MM.1S (cell line): ENCODE measurements around the gene MGAT5.

Experiments used
- DNase-seq: peaks from one replicate; pipeline ENCODE4 v3.0.0-alpha.2; 2015
- H2AFZ ChIP-seq: fragments of 300-600 bp; sonication (generic); 2 replicates; pipeline ENCODE4 v1.6.0; 2016; ENCODE audit warnings: antibody characterized with exemption, low read length
- H3F3A ChIP-seq: fragments of 300-600 bp; sonication (generic); 2 replicates; pipeline ENCODE4 v1.6.1; 2016; ENCODE audit warnings: mild to moderate bottlenecking, antibody characterized with exemption, low read length, moderate library complexity, mixed read lengths; ENCODE audit not compliant: insufficient read depth
- H3K27ac ChIP-seq: fragments of 300-600 bp; sonication (generic); 2 replicates; pipeline ENCODE4 v1.5.1; 2016; ENCODE audit warnings: mild to moderate bottlenecking, low read length
- H3K27me3 ChIP-seq: fragments of 300-600 bp; sonication (generic); replicated peaks from 2 replicates; pipeline ENCODE4 v1.6.0; 2016; ENCODE audit warnings: low read length; ENCODE audit not compliant: insufficient read depth
- H3K36me3 ChIP-seq: fragments of 300-600 bp; sonication (generic); replicated peaks from 2 replicates; pipeline ENCODE4 v1.6.1; 2016; ENCODE audit warnings: mild to moderate bottlenecking, low read length, mixed read lengths; ENCODE audit not compliant: insufficient read depth
- H3K4me1 ChIP-seq: fragments of 300-600 bp; sonication (generic); 2 replicates; pipeline ENCODE4 v1.6.1; 2016; ENCODE audit warnings: low read length, mixed read lengths
- H3K4me2 ChIP-seq: fragments of 300-600 bp; sonication (generic); 2 replicates; pipeline ENCODE4 v1.6.0; 2016; ENCODE audit warnings: low read depth, low read length
- H3K4me3 ChIP-seq: fragments of 300-600 bp; sonication (generic); 2 replicates; pipeline ENCODE4 v1.5.1; 2016; ENCODE audit warnings: low read length, mixed read lengths
- H3K79me2 ChIP-seq: fragments of 300-600 bp; sonication (generic); 2 replicates; pipeline ENCODE4 v1.6.1; 2016; ENCODE audit warnings: mixed run types, low read length, mixed read lengths
- H3K9ac ChIP-seq: fragments of 300-600 bp; sonication (generic); 2 replicates; pipeline ENCODE4 v1.6.1; 2016; ENCODE audit warnings: low read length, mixed read lengths
- H3K9me2 ChIP-seq: fragments of 300-600 bp; sonication (generic); replicated peaks from 2 replicates; pipeline ENCODE4 v1.6.1; 2016; ENCODE audit warnings: mild to moderate bottlenecking, low read length, mixed read lengths; ENCODE audit not compliant: insufficient read depth
- H3K9me3 ChIP-seq: fragments of 300-600 bp; sonication (generic); replicated peaks from 2 replicates; pipeline ENCODE4 v1.6.1; 2016; ENCODE audit warnings: mild to moderate bottlenecking, low read length, mixed read lengths; ENCODE audit not compliant: insufficient read depth
- H4K20me1 ChIP-seq: fragments of 300-600 bp; sonication (generic); 2 replicates; pipeline ENCODE4 v1.6.1; 2016; ENCODE audit warnings: mild to moderate bottlenecking, low read length, moderate library complexity, mixed read lengths; ENCODE audit not compliant: insufficient read depth
- CTCF ChIP-seq: fragments of 300-600 bp; sonication (generic); IDR thresholded peaks from 2 replicates; pipeline ENCODE4 v1.5.1; 2016; ENCODE audit warnings: antibody characterized with exemption, low read length, mixed read lengths
- EZH2 ChIP-seq: fragments of 300-600 bp; sonication (generic); optimal IDR thresholded peaks from 2 replicates; pipeline ENCODE3; 2017; ENCODE audit warnings: low read depth, mild to moderate bottlenecking, antibody characterized with exemption, low read length, mixed read lengths
- EZH2phosphoT487 ChIP-seq: fragments of 300-600 bp; sonication (generic); IDR thresholded peaks from 2 replicates; pipeline ENCODE4 v1.6.1; 2018; ENCODE audit warnings: antibody characterized with exemption, low read length

MGAT5 gene

GRCh38 chr2:134235510-134236144 is 18.2 kb upstream of the MGAT5 start:
- no peak for DNase-seq
- peaks cover 88% of the 10 kb centered on the region for H3K79me2 ChIP-seq
- H3K4me3 ChIP-seq = no peak overlapping the region
- no peaks in the 10 kb centered on the region for H3K9me2 ChIP-seq
- H3K4me2 ChIP-seq = no peak overlapping the region
- no peaks in the 10 kb centered on the region for H3K36me3 ChIP-seq
- H2AFZ ChIP-seq = no peak overlapping the region
- H3K9me3 ChIP-seq = no peaks in the 10 kb centered on the region
- H3K27ac ChIP-seq = no peak overlapping the region
- H3K9ac ChIP-seq = no peak overlapping the region
- H3K27me3 ChIP-seq = no peaks in the 10 kb centered on the region
- H3F3A ChIP-seq = peaks cover 27% of the 10 kb centered on the region
- TF ChIP-seq EZH2phosphoT487 (no peak), EZH2 (no peak), CTCF (no peak)
- peaks cover 5% of the 10 kb centered on the region; the same call in 1 of the 2 replicates for H4K20me1 ChIP-seq
- H3K4me1 ChIP-seq = peaks cover 70% of the 10 kb centered on the region

- Histone ChIP-seq H3F3A (peaks cover 13% of the 10 kb centered on the region), H2AFZ (no peak overlapping the region), H3K79me2 (peaks cover 92% of the 10 kb centered on the region), H4K20me1 (peaks cover 5% of the 10 kb centered on the region; the same call in 1 of the 2 replicates), H3K9me2 (no peaks in the 10 kb centered on the region), H3K4me2 (no peak overlapping the region), H3K9ac (no peak overlapping the region), H3K9me3 (no peaks in the 10 kb centered on the region), H3K27me3 (no peaks in the 10 kb centered on the region), H3K36me3 (no peaks in the 10 kb centered on the region), H3K4me3 (no peak overlapping the region), H3K4me1 (peaks cover 42% of the 10 kb centered on the region), H3K27ac (no peak overlapping the region)
- no peak for TF ChIP-seq EZH2phosphoT487
- no peak for TF ChIP-seq CTCF
- TF ChIP-seq EZH2 = no peak
- DNase-seq = no peak
These were observed 15.5 kb upstream of the MGAT5 start for GRCh38 chr2:134238371-134238770.

DNA sequence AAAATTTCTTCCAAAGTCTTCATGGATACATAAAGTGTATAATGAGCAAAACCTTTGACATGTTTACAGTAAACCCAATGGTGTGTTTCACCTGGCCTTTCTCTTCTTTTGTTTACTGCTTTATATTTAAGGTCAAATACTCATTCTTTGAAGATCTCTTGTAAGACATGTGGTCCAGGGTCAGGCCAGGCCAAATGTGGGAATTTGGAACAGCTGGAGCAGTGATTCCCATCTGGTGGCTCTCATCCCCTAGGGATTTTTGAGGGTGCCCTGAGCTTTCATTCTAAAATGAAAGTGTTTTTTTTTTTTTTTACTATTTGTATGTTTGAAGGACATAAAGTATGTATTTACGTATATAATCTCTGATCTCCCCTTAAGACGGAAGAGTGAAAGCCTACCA is 13.8 kb upstream of the MGAT5 start:
- TF ChIP-seq CTCF (no peak), EZH2 (no peak), EZH2phosphoT487 (no peak)
- Histone ChIP-seq H4K20me1 (peaks cover 10% of the 10 kb centered on the region), H3K4me1 (peaks cover 25% of the 10 kb centered on the region), H3K36me3 (no peaks in the 10 kb centered on the region), H3K9ac (no peak overlapping the region), H3K9me2 (no peaks in the 10 kb centered on the region), H3K79me2 (peaks cover 93% of the 10 kb centered on the region), H3K9me3 (no peaks in the 10 kb centered on the region), H3K4me2 (no peak overlapping the region), H3K27ac (no peak overlapping the region), H3K27me3 (no peaks in the 10 kb centered on the region), H3K4me3 (no peak overlapping the region), H3F3A (no peaks in the 10 kb centered on the region), H2AFZ (no peak overlapping the region)
- DNase-seq = no peak
